GM12878 (cell line): Measurements from ENCODE around the gene IL19. TPM values are rescaled to one million over a fixed set of nuclear protein-coding genes. Genes with fewer than 3 reads are reported as not detected.

Experiments
- CHD2 ChIP-seq: IDR thresholded peaks from 2 replicates; pipeline ENCODE4 v1.6.1; 2011; ENCODE audit warnings: low read depth, low read length, improper control_type of control experiment, borderline replicate concordance
- polyA plus RNA-seq, 11 experiments: library from polyadenylated mRNA; depleted of rRNA in 4 of 11; unstranded in 6 of 11; stranded (reverse) in 5 of 11; fragments of >200 nt; fragmentation: Nextera tagmentation in 4 of 11; fragmentation: Illumina TruSeq in 1 of 11; extraction: Ambion mirVana in 4 of 11; extraction: Trizol in 1 of 11; gene quantifications; 1 replicate in 1 of 11; 2 replicates in 10 of 11; pipeline versions ENCODE4 v1.2.1 to v1.2.3, GENCODE V29; 2011 to 2016; ENCODE audit warnings: inconsistent platforms in 2 of 11, missing spikeins in 2 of 11, low read depth in 1 of 11
- total RNA-seq, 4 experiments: library from RNA; depleted of rRNA in 3 of 4; stranded (reverse); fragments of >200 nt in 3 of 4; fragmentation: Illumina TruSeq in 1 of 4; extraction: Trizol in 1 of 4; gene quantifications; 2 replicates each; pipeline versions ENCODE4 v1.2.1 to v1.2.3, GENCODE V29; 2013 to 2021
- TF ChIP-seq, protein P1 (sequence below): fragments of 150-350 bp; IDR thresholded peaks from 2 replicates; pipeline ENCODE4 v1.6.1; 2016; ENCODE audit warnings: low read depth, low read length
- TF ChIP-seq, protein P2 (sequence below): IDR thresholded peaks from 2 replicates; pipeline ENCODE4 v1.6.1; 2011; ENCODE audit warnings: borderline replicate concordance, low read depth, mild to moderate bottlenecking, moderate library complexity, low read length; ENCODE audit not compliant: insufficient read depth, poor library complexity, severe bottlenecking
- TF ChIP-seq, protein P3 (sequence below): fragments of 150-350 bp; IDR thresholded peaks from 2 replicates; pipeline ENCODE4 v1.6.1; 2014; ENCODE audit warnings: mild to moderate bottlenecking, low read depth, low read length

The IL19 gene
- total and polyA plus RNA-seq, 10 of the 15 experiments (the other 5 are each of a cell fraction or from before 2014, with no cell fraction given), result 0.10 to 0.73 (median 0.28) TPM; not detected in 6

DNA sequence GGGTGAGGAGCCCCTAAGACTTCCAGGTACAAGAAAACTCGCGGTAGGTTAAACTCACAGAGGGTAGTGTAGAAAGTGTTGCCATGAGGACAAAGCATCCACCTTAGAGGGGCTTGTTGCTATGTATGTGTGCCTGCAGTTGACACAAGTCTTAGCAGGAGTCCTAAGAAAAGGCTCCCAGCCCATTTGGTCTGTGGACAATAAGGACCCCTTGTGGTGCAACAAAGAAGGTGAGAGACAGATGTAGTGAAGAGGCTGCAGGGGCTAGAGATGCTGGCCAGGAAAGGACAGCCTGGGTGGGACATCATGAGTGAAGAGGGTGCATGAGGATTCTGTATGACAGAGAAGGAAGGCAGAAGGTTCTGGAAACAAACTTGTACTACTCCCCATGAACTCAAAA is 38.0 kb downstream of the IL19 start (continued):
- TF ChIP-seq, protein P1, sequence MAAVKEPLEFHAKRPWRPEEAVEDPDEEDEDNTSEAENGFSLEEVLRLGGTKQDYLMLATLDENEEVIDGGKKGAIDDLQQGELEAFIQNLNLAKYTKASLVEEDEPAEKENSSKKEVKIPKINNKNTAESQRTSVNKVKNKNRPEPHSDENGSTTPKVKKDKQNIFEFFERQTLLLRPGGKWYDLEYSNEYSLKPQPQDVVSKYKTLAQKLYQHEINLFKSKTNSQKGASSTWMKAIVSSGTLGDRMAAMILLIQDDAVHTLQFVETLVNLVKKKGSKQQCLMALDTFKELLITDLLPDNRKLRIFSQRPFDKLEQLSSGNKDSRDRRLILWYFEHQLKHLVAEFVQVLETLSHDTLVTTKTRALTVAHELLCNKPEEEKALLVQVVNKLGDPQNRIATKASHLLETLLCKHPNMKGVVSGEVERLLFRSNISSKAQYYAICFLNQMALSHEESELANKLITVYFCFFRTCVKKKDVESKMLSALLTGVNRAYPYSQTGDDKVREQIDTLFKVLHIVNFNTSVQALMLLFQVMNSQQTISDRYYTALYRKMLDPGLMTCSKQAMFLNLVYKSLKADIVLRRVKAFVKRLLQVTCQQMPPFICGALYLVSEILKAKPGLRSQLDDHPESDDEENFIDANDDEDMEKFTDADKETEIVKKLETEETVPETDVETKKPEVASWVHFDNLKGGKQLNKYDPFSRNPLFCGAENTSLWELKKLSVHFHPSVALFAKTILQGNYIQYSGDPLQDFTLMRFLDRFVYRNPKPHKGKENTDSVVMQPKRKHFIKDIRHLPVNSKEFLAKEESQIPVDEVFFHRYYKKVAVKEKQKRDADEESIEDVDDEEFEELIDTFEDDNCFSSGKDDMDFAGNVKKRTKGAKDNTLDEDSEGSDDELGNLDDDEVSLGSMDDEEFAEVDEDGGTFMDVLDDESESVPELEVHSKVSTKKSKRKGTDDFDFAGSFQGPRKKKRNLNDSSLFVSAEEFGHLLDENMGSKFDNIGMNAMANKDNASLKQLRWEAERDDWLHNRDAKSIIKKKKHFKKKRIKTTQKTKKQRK, result no peak
- TF ChIP-seq, protein P2, sequence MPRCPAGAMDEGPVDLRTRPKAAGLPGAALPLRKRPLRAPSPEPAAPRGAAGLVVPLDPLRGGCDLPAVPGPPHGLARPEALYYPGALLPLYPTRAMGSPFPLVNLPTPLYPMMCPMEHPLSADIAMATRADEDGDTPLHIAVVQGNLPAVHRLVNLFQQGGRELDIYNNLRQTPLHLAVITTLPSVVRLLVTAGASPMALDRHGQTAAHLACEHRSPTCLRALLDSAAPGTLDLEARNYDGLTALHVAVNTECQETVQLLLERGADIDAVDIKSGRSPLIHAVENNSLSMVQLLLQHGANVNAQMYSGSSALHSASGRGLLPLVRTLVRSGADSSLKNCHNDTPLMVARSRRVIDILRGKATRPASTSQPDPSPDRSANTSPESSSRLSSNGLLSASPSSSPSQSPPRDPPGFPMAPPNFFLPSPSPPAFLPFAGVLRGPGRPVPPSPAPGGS, result no peak
- no peak for TF ChIP-seq CHD2
- TF ChIP-seq, protein P3, sequence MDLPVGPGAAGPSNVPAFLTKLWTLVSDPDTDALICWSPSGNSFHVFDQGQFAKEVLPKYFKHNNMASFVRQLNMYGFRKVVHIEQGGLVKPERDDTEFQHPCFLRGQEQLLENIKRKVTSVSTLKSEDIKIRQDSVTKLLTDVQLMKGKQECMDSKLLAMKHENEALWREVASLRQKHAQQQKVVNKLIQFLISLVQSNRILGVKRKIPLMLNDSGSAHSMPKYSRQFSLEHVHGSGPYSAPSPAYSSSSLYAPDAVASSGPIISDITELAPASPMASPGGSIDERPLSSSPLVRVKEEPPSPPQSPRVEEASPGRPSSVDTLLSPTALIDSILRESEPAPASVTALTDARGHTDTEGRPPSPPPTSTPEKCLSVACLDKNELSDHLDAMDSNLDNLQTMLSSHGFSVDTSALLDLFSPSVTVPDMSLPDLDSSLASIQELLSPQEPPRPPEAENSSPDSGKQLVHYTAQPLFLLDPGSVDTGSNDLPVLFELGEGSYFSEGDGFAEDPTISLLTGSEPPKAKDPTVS, result no peak
